Activated CD4-positive, CD25-positive, alpha-beta regulatory T cell treated with anti-CD3 and anti-CD28 coated beads, Interleukin-2, amount 50 U/mL, for 24 hours (primary cell): ENCODE data around the gene SRGAP2B.
"Not testable (repeated sequence)": the region's sequence is repeated elsewhere in the genome, so short reads cannot be mapped to it uniquely, and the experiment has no call there.

ENCODE experiments used
- ATAC-seq, 2 donors: fragments of 150-1000 bp; cut with Tn5 transposase; one replicate each; pipeline ENCODE4 v1.10.0; 2021; ENCODE audit warnings: mild to moderate bottlenecking in 1 of 2, moderate library complexity in 1 of 2

The SRGAP2B gene

GRCh38 chr1:145041519-145041918 is 53.6 kb downstream of the SRGAP2B start:
- peak; percentile 83 to 88 for ATAC-seq

GRCh38 chr1:145036019-145036418 is 59.1 kb downstream of the SRGAP2B start:
- not testable (repeated sequence) for ATAC-seq

GRCh38 chr1:145033523-145033922 is 61.6 kb downstream of the SRGAP2B start:
- ATAC-seq = not testable (repeated sequence)

- not testable (repeated sequence) for ATAC-seq
Measured at GRCh38 chr1:145027251-145027650, 67.9 kb downstream of the SRGAP2B start.

GRCh38 chr1:145025286-145025685 is 69.8 kb downstream of the SRGAP2B start:
- ATAC-seq = not testable (repeated sequence)

GRCh38 chr1:145022259-145022658 is 72.9 kb downstream of the SRGAP2B start:
- ATAC-seq = not testable (repeated sequence)

GRCh38 chr1:145021749-145022148 is 73.4 kb downstream of the SRGAP2B start:
- ATAC-seq = not testable (repeated sequence)

- ATAC-seq = not testable (repeated sequence)
Measured at GRCh38 chr1:145019709-145020108, 75.4 kb downstream of the SRGAP2B start.

GRCh38 chr1:145017725-145018124 is 77.4 kb downstream of the SRGAP2B start:
- not testable (repeated sequence) for ATAC-seq

GRCh38 chr1:145016492-145016862 is 78.7 kb downstream of the SRGAP2B start:
- ATAC-seq = peak; percentile 14 to 22

- peak; percentile 85 to 89 for ATAC-seq
Measured at GRCh38 chr1:145015744-145016491, 79.2 kb downstream of the SRGAP2B start.

GRCh38 chr1:145013353-145013752 is 81.8 kb downstream of the SRGAP2B start:
- not testable (repeated sequence) for ATAC-seq

GRCh38 chr1:145011811-145012210 is 83.3 kb downstream of the SRGAP2B start:
- ATAC-seq = not testable (repeated sequence)

- not testable (repeated sequence) for ATAC-seq
Measured at GRCh38 chr1:145010580-145010979, 84.5 kb downstream of the SRGAP2B start.

GRCh38 chr1:145009928-145010327 is 85.2 kb downstream of the SRGAP2B start:
- ATAC-seq = peak; percentile 28 to 41

- ATAC-seq = peak; percentile 28 to 72
Measured at GRCh38 chr1:145008388-145008787, 86.7 kb downstream of the SRGAP2B start.

GRCh38 chr1:145005142-145005541 is 90.0 kb downstream of the SRGAP2B start:
- not testable (repeated sequence) for ATAC-seq

GRCh38 chr1:145001381-145001780 is 93.7 kb downstream of the SRGAP2B start:
- not testable (repeated sequence) for ATAC-seq

- ATAC-seq = not testable (repeated sequence)
Measured at GRCh38 chr1:145000743-145001326, 94.3 kb downstream of the SRGAP2B start.

- not testable (repeated sequence) for ATAC-seq
Measured at GRCh38 chr1:145000074-145000742, 94.9 kb downstream of the SRGAP2B start.

- not testable (repeated sequence) for ATAC-seq
Measured at GRCh38 chr1:144998981-144999273, 96.2 kb downstream of the SRGAP2B start.

- ATAC-seq = not testable (repeated sequence)
Measured at GRCh38 chr1:144998134-144998980, 96.8 kb downstream of the SRGAP2B start.
